GM19193 (cell line): ENCODE measurements around the gene EPN2.

Experiments
- POLR2A ChIP-seq: IDR thresholded peaks from 4 replicates; pipeline ENCODE4 v1.6.1; 2011; ENCODE audit not compliant: insufficient read depth, insufficient read length; ENCODE audit errors: extremely low read depth

The EPN2 gene

DNA sequence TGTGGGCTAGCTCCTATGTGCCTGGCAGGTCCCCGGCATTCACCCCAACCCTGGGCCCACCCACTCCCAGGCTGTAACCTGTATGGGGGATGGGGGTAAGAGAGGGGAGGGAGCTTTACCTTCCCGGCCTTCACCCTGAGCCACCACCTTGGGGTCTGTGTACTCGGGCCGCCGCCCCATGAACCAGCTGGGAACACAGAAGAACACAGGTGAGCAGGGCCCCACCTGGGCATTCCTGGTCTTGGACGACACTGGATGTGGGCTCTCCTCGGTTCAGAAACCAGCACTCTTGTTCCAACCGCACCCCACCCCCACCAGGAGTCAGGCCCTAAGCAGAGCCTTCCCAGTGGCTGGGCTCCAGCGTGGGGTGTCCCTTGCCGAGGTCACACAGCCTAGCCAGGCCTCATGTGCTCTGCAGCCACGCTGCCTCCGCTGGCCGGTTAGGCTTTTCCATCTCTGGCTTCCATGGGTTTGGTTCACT lies 106.5 kb downstream of the EPN2 start:
- TF ChIP-seq POLR2A = no peak

GRCh38 chr17:19344311-19345066 lies 107.3 kb downstream of the EPN2 start:
- no peak for TF ChIP-seq POLR2A

- no peak for TF ChIP-seq POLR2A
These were observed 107.9 kb downstream of the EPN2 start for GRCh38 chr17:19345067-19345460.

GRCh38 chr17:19345486-19346350 lies 108.6 kb downstream of the EPN2 start:
- TF ChIP-seq POLR2A = no peak

DNA sequence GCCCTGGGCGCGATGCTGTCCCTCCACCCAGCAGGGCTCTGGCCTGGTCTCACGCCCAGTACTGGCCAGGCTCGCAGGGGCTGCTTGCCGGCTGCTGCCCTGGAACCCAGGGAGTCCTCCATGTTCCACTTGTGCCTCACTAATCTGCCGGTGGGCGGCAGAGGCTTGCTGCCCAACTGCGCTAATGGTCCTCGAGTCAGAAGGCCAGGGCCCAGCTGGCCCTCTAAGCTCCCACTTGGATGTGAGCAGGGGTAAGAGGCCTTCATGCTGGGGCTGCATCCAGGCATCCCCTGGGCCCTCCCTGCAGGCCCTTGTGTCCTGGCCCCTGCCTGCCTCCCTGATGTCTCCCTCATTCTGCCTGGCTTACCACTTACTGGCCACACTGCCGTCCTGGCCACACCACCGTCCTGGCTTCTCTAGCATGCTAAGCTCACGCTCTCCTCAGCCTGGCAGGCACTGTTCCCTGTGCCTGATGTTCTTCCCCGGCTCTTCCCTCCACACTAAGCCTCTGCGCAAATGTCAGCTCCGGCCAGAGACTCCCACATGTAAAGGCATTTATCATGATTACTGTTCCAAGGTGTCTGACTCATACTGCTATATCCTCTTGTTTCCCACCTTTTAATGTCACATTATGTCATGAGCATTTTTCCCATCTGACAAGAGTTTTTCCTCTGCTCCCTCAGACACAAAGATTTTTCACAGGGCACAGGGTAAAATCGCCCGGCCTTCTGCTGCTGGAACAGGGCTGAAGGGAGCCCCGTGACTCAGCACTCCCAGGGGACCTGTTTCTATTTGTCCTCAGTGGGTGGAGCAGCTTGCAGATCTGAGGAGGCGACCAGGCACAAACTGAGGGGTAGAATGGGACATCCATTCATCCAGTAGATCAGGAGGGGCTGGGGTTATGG lies 109.4 kb downstream of the EPN2 start:
- no peak for TF ChIP-seq POLR2A

DNA sequence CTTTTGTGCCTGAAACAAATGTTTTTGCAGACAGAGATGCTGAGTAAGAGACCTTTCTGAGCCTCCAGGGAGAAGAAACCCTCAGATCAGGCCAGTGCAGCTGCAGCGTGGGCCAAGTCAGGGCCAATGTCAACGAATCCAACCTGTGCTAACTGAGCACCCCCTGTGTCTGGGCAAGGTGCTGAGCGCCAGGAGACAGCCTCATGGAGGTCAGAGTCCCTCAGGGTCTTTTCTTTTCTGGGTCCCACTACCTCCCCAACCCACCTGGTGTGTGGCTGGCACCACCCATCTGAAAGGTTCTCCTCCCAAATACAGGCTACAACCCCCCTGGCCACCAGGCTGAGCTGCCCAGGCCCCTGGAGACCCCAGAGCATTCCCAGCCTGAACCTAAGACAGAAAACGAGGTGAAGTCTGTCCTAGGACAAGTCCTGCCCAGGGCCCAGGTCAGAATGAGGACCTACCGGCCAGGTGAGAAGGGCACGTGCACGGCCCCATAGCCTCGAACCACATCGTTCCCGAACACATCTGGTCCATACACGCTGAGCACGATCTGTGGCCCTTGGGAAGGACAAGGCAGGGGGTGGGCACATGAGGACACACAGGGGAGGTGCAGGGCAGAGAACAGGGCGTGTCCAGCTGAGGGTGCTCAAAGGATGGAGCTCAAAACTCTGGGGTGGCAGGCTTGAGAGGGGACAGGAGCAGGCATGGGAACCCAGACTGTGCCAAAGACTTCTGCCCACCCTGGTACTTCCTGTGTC lies 110.3 kb downstream of the EPN2 start:
- no peak for TF ChIP-seq POLR2A

DNA sequence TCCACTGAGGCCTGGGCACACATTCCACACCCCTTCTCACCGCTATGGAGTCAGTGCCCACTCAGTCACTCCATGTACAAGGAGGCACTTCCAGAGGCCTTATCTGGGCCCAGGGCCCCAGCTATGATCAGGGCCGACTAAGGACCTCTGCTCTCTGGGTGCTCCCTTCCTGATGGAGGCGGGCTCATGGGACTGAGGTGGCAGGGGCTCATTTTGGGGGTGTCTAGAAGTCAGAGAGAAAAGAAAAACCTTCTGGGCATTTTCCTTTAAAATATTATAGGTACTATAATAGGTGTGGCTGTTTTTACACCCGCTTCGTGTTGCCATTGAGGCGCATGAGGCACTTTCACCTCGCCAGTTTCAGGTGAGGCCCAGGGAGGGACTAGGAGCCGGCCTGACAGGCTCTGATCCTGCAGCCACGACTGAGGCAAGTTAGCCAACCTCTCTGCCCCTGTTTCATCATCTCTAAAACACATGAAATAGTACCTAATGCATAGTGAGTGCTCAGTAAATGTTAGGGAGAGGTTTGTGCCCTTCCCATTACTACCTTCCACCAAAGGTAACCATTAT lies 111.0 kb downstream of the EPN2 start:
- no peak for TF ChIP-seq POLR2A

DNA sequence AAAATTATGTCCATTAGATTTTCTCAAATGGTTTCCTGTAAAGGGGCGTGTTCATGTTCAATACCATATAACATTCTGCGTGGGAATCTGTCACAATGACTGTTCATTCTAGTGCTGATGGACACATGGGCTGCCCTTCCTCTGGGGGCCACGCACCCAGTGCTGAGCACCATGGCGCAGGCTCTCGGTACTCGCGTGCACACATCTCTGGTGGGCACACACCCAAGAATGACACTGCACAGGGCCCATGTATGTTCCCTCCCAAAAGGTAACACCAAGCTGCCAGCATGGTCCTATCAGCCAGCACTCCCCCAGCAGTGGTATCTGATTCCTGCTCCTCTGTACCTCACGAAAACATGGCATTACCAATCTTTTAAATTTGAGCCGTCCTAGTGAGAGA lies 111.6 kb downstream of the EPN2 start:
- no peak for TF ChIP-seq POLR2A

GRCh38 chr17:19354748-19355147 lies 117.6 kb downstream of the EPN2 start:
- TF ChIP-seq POLR2A = no peak

DNA sequence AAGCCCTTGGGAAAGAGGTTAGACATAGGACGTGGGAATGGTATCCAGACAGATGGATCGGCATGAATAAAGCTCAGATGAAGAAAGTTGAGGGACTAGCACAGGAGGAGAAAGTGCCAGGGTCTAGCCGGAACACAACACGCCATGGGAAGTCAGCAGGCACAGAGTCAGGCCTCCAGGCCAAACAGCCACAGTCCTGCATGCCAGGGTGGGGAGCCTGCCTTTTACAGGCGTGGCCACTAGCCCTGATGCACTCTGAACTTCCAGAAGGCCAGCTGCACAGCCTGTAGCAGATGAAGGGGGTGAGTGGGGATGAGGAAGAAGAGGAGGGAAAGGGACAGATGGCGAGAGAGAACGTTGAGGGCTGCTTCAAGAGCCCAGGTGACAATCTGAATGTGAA lies 120.2 kb downstream of the EPN2 start:
- no peak for TF ChIP-seq POLR2A

DNA sequence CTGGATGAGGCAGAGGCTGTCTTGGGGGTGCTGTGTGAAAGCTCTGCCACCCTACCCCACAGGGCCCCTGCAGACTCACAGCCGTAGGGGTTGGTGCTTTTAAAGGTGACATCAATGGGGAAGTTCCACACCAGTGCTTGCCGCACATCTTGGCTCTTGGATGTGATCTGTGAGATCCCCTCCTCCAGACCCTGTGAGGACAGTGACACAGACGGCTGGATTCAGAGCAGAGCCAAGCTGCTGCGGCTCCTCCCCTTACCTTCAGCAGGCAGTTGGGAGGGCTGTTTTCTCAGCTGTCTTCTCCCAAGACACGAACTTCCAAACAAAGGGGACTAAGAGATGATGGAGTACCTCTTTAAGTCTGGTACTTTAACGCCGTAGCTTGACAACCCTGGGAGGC lies 120.6 kb downstream of the EPN2 start:
- no peak for TF ChIP-seq POLR2A

GRCh38 chr17:19359151-19359550 lies 122.0 kb downstream of the EPN2 start:
- TF ChIP-seq POLR2A = no peak

DNA sequence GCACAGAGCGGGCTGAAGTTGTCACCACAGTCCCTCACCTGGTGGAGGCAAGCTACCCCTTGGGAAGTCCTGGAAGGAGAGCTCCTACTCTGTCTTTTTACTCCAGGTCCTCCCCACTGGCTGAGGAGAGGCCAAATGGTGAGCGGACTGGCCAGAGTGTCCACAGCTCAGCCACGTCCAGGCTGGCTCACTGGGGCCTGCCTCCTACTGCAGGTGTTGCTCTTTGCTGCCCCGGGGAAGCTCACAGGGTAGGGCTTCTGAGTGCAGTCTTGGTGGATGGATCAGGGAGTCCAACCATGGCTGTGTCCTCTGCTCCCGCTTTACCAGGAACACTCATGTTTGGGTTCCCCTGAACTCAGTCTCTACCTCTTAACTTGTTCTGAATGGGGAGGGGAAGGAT lies 122.7 kb downstream of the EPN2 start:
- no peak for TF ChIP-seq POLR2A

GRCh38 chr17:19360772-19361171 lies 123.6 kb downstream of the EPN2 start:
- TF ChIP-seq POLR2A = no peak
